ENCODE results near the gene WWOX.

- TF ChIP-seq POLR2A (IDR thresholded peaks at IDR 0.05; ENCODE audit: low read length): no peak
- no peak for TF ChIP-seq GATA1 (IDR thresholded peaks at IDR 0.05; ENCODE audit: low read depth, low read length)
These were observed 411.0 kb downstream of the WWOX start for GRCh38 chr16:78510496-78510895.
